Karpas-422 (cell line): ENCODE results near the gene TUBB. TPM values are rescaled to one million over a fixed set of nuclear protein-coding genes. Genes with fewer than 3 reads are reported as not detected.
A peak's percentile ranks its signal among the peaks of the same experiment; 100 is the strongest.

Experiments used
- DNase-seq: peaks from one replicate; pipeline ENCODE4 v3.0.0-alpha.2; 2015
- H2AFZ ChIP-seq: fragments of 200-600 bp; sonication (generic); 2 replicates; pipeline ENCODE4 v1.6.1; 2014; ENCODE audit warnings: antibody characterized with exemption, low read length, mixed read lengths
- H3K27ac ChIP-seq: fragments of 200-600 bp; sonication (generic); 2 replicates; pipeline ENCODE4 v1.5.1; 2014; ENCODE audit warnings: mild to moderate bottlenecking, low read length, moderate library complexity
- H3K27me3 ChIP-seq: fragments of 200-600 bp; sonication (generic); 2 replicates; pipeline ENCODE4 v1.6.1; 2014; ENCODE audit warnings: low read length, mixed read lengths
- H3K36me3 ChIP-seq: fragments of 200-600 bp; sonication (generic); 2 replicates; pipeline ENCODE4 v1.6.1; 2014; ENCODE audit warnings: low read length, mixed read lengths; ENCODE audit not compliant: insufficient read depth
- H3K4me1 ChIP-seq: fragments of 200-600 bp; sonication (generic); 2 replicates; pipeline ENCODE4 v1.6.1; 2014; ENCODE audit warnings: mild to moderate bottlenecking, low read length, mixed read lengths
- H3K4me2 ChIP-seq: fragments of 200-600 bp; sonication (generic); 2 replicates; pipeline ENCODE4 v1.6.1; 2014; ENCODE audit warnings: low read length, low read depth, mild to moderate bottlenecking; ENCODE audit not compliant: poor library complexity, severe bottlenecking
- H3K4me3 ChIP-seq: fragments of 200-600 bp; sonication (generic); 2 replicates; pipeline ENCODE4 v1.5.1; 2014; ENCODE audit warnings: mild to moderate bottlenecking, antibody characterized with exemption, low read length, mixed read lengths
- H3K79me2 ChIP-seq: fragments of 200-600 bp; sonication (generic); 2 replicates; pipeline ENCODE4 v1.6.1; 2014; ENCODE audit warnings: mild to moderate bottlenecking, low read length, mixed read lengths
- H3K9ac ChIP-seq: fragments of 200-600 bp; sonication (generic); 2 replicates; pipeline ENCODE4 v1.6.0; 2014; ENCODE audit warnings: low read length
- H3K9me2 ChIP-seq: fragments of 200-600 bp; sonication (generic), shearing (Covaris generic); replicated peaks from 2 replicates; pipeline ENCODE4 v1.6.0; 2014; ENCODE audit warnings: mild to moderate bottlenecking, low read length, moderate library complexity; ENCODE audit not compliant: insufficient read depth
- H3K9me3 ChIP-seq: fragments of 300-700, 200-600 bp; sonication (generic); 2 replicates; pipeline ENCODE4 v1.6.1; 2014; ENCODE audit warnings: low read length, mixed read lengths
- H4K20me1 ChIP-seq: fragments of 200-600 bp; sonication (generic); 2 replicates; pipeline ENCODE4 v1.6.1; 2014; ENCODE audit warnings: mild to moderate bottlenecking, antibody characterized with exemption, low read length, low read depth; ENCODE audit not compliant: insufficient read depth
- total RNA-seq: library from RNA; depleted of rRNA; stranded (reverse); fragments of >200 nt; shearing (Covaris generic); gene quantifications from 2 replicates; pipeline ENCODE4 v1.2.3, GENCODE V29; 2014; ENCODE audit warnings: low replicate concordance

TUBB gene
- total RNA-seq, 1 experiment from 2014 or later = 427 TPM

GRCh38 chr6:30724906-30725667, 4.9 kb downstream of the TUBB start:
- no peak overlapping the region for H3K4me3 ChIP-seq
- DNase-seq = peak; percentile 70
- H3K4me2 ChIP-seq = no peak overlapping the region
- H2AFZ ChIP-seq = no peak overlapping the region
- no peaks in the 10 kb centered on the region for H3K27me3 ChIP-seq
- H3K27ac ChIP-seq = peak overlapping the region; percentile 38
- H3K36me3 ChIP-seq = peaks cover 35% of the 10 kb centered on the region
- peaks cover 32% of the 10 kb centered on the region for H3K79me2 ChIP-seq
- H4K20me1 ChIP-seq = peaks cover 27% of the 10 kb centered on the region
- H3K4me1 ChIP-seq = peaks cover 17% of the 10 kb centered on the region
- no peaks in the 10 kb centered on the region for H3K9me2 ChIP-seq
- no peak overlapping the region for H3K9ac ChIP-seq
- H3K9me3 ChIP-seq = no peaks in the 10 kb centered on the region

- no peaks in the 10 kb centered on the region for H3K27me3 ChIP-seq
- H4K20me1 ChIP-seq = peaks cover 27% of the 10 kb centered on the region
- no peak overlapping the region for H3K9ac ChIP-seq
- DNase-seq = peak; percentile 76
- peaks cover 24% of the 10 kb centered on the region for H3K79me2 ChIP-seq
- H3K9me3 ChIP-seq = no peaks in the 10 kb centered on the region
- H3K27ac ChIP-seq = no peak overlapping the region; the same call in 1 of the 2 replicates
- H3K4me2 ChIP-seq = no peak overlapping the region
- peaks cover 17% of the 10 kb centered on the region for H3K4me1 ChIP-seq
- H3K9me2 ChIP-seq = no peaks in the 10 kb centered on the region
- peaks cover 41% of the 10 kb centered on the region for H3K36me3 ChIP-seq
- H2AFZ ChIP-seq = no peak overlapping the region
- no peak overlapping the region for H3K4me3 ChIP-seq
Measured at GRCh38 chr6:30725713-30726505, 5.8 kb downstream of the TUBB start.

- no peaks in the 10 kb centered on the region for H3K27me3 ChIP-seq
- H2AFZ ChIP-seq = no peak overlapping the region
- H3K27ac ChIP-seq = no peak overlapping the region
- H3K9ac ChIP-seq = no peak overlapping the region
- peaks cover 19% of the 10 kb centered on the region for H3K4me1 ChIP-seq
- H4K20me1 ChIP-seq = peaks cover 24% of the 10 kb centered on the region
- H3K4me3 ChIP-seq = no peak overlapping the region
- no peak overlapping the region for H3K4me2 ChIP-seq
- H3K79me2 ChIP-seq = peaks cover 17% of the 10 kb centered on the region
- H3K9me2 ChIP-seq = no peaks in the 10 kb centered on the region
- peaks cover 38% of the 10 kb centered on the region for H3K36me3 ChIP-seq
- no peaks in the 10 kb centered on the region for H3K9me3 ChIP-seq
- DNase-seq = peak; percentile 59
Measured at GRCh38 chr6:30726506-30727413, 6.6 kb downstream of the TUBB start.

GRCh38 chr6:30727920-30728553, 7.9 kb downstream of the TUBB start:
- H2AFZ ChIP-seq = no peak overlapping the region
- H3K4me1 ChIP-seq = peaks cover 8% of the 10 kb centered on the region
- peaks cover 11% of the 10 kb centered on the region for H4K20me1 ChIP-seq
- peaks cover 5% of the 10 kb centered on the region; the same call in 1 of the 2 replicates for H3K79me2 ChIP-seq
- DNase-seq = peak; percentile 65
- H3K36me3 ChIP-seq = peaks cover 33% of the 10 kb centered on the region
- no peaks in the 10 kb centered on the region for H3K9me2 ChIP-seq
- H3K4me2 ChIP-seq = no peak overlapping the region
- no peaks in the 10 kb centered on the region for H3K9me3 ChIP-seq
- no peak overlapping the region for H3K27ac ChIP-seq
- no peak overlapping the region for H3K9ac ChIP-seq
- H3K27me3 ChIP-seq = no peaks in the 10 kb centered on the region
- no peak overlapping the region for H3K4me3 ChIP-seq

- H2AFZ ChIP-seq = no peak overlapping the region
- no peaks in the 10 kb centered on the region for H3K27me3 ChIP-seq
- no peak overlapping the region for H3K27ac ChIP-seq
- peaks cover 5% of the 10 kb centered on the region; the same call in 1 of the 2 replicates for H3K4me1 ChIP-seq
- H3K4me2 ChIP-seq = no peak overlapping the region
- H3K79me2 ChIP-seq = no peaks in the 10 kb centered on the region
- DNase-seq = peak; percentile 86
- H3K9me3 ChIP-seq = no peaks in the 10 kb centered on the region
- no peak overlapping the region for H3K4me3 ChIP-seq
- H3K9ac ChIP-seq = no peak overlapping the region
- H4K20me1 ChIP-seq = no peaks in the 10 kb centered on the region
- no peaks in the 10 kb centered on the region for H3K9me2 ChIP-seq
- peaks cover 14% of the 10 kb centered on the region; the same call in 1 of the 2 replicates for H3K36me3 ChIP-seq
Measured at GRCh38 chr6:30730601-30731435, 10.7 kb downstream of the TUBB start.

- Histone ChIP-seq H3K9me2 (no peaks in the 10 kb centered on the region), H3K27ac (no peak overlapping the region), H3K27me3 (no peaks in the 10 kb centered on the region), H2AFZ (no peak overlapping the region), H3K79me2 (no peaks in the 10 kb centered on the region), H3K4me3 (no peak overlapping the region), H3K36me3 (peaks cover 25% of the 10 kb centered on the region), H3K9ac (no peak overlapping the region), H3K4me1 (peaks cover 5% of the 10 kb centered on the region; the same call in 1 of the 2 replicates), H4K20me1 (no peaks in the 10 kb centered on the region), H3K9me3 (no peaks in the 10 kb centered on the region), H3K4me2 (no peak overlapping the region)
- DNase-seq = peak; percentile 37
Measured at GRCh38 chr6:30732237-30732943, 12.2 kb downstream of the TUBB start.
